WTC11 (cell line): Measurements from ENCODE around the gene DGCR8. TPM values are rescaled to one million over a fixed set of nuclear protein-coding genes. Genes with fewer than 3 reads are reported as not detected.

ENCODE experiments used
- ATAC-seq: fragments of 200-7000 bp; cut with Tn5 transposase; 2 replicates; pipeline ENCODE4 v1.10.0; 2021; ENCODE audit warnings: mild to moderate bottlenecking, moderate library complexity
- CTCF ChIA-PET: fragments of 300-600 bp; sonication (Branson Sonifier 250); formaldehyde crosslinking; loops from one replicate; lab custom pipeline; 2021; ENCODE audit warnings: antibody characterized with exemption; lab: Charles Lee
- POLR2A ChIA-PET: fragments of 350-600 bp; sonication (Branson Sonifier 250); formaldehyde crosslinking; loops from one replicate; lab custom pipeline; 2021; ENCODE audit warnings: antibody characterized with exemption; lab: Charles Lee
- DNase-seq: peaks from one replicate; pipeline ENCODE4 v3.0.0; 2021; ENCODE audit warnings: low spot score
- H3K27ac Mint-ChIP-seq: 2 replicates; pipeline ENCODE4 v1.8.0; 2021; ENCODE audit warnings: mixed read lengths
- H3K27me3 Mint-ChIP-seq: 2 replicates; pipeline ENCODE4 v1.8.0; 2021; ENCODE audit warnings: low read depth, mild to moderate bottlenecking, moderate library complexity, mixed read lengths
- H3K36me3 Mint-ChIP-seq: 2 replicates; pipeline ENCODE4 v1.8.0; 2021; ENCODE audit warnings: mixed read lengths
- H3K4me1 Mint-ChIP-seq: 2 replicates; pipeline ENCODE4 v1.8.0; 2022; ENCODE audit warnings: mixed read lengths
- H3K4me3 Mint-ChIP-seq: 2 replicates; pipeline ENCODE4 v1.8.0; 2021; ENCODE audit warnings: mild to moderate bottlenecking, moderate library complexity, mixed read lengths
- H3K9me3 Mint-ChIP-seq: 2 replicates; pipeline ENCODE4 v1.8.0; 2021; ENCODE audit warnings: mixed read lengths
- AFF4 ChIP-seq: sonication (generic); formaldehyde crosslinking; IDR thresholded peaks from 2 replicates; pipeline ENCODE4 v1.8.1; 2023; ENCODE audit warnings: mild to moderate bottlenecking, missing genetic modification reagents, borderline replicate concordance
- ARID4B ChIP-seq: sonication (generic); formaldehyde crosslinking; IDR thresholded peaks from 2 replicates; pipeline ENCODE4 v1.8.0; 2023; ENCODE audit warnings: missing genetic modification reagents, mild to moderate bottlenecking, borderline replicate concordance
- ATF3 ChIP-seq: sonication (generic); formaldehyde crosslinking; conservative IDR thresholded peaks from 2 replicates; pipeline ENCODE4 v1.8.1; 2022; ENCODE audit warnings: mild to moderate bottlenecking, missing genetic modification reagents
- CREM ChIP-seq: sonication (generic); formaldehyde crosslinking; IDR thresholded peaks from 2 replicates; pipeline ENCODE4 v1.8.1; 2022; ENCODE audit warnings: mild to moderate bottlenecking, missing genetic modification reagents, moderate library complexity
- CTCF ChIP-seq: fragments of 200-600 bp; IDR thresholded peaks from 2 replicates; pipeline ENCODE4 v1.8.0; 2022; ENCODE audit warnings: antibody characterized with exemption
- E2F5 ChIP-seq: sonication (generic); formaldehyde crosslinking; IDR thresholded peaks from 2 replicates; pipeline ENCODE4 v1.8.1; 2022; ENCODE audit warnings: mild to moderate bottlenecking, moderate library complexity, missing genetic modification reagents
- ESRRA ChIP-seq: sonication (generic); formaldehyde crosslinking; IDR thresholded peaks from 2 replicates; pipeline ENCODE4 v1.8.1; 2022; ENCODE audit warnings: mild to moderate bottlenecking, missing genetic modification reagents, borderline replicate concordance
- ETV6 ChIP-seq: sonication (generic); formaldehyde crosslinking; IDR thresholded peaks from 2 replicates; pipeline ENCODE4 v1.8.1; 2022; ENCODE audit warnings: mild to moderate bottlenecking, missing genetic modification reagents
- FOXK1 ChIP-seq: sonication (generic); formaldehyde crosslinking; IDR thresholded peaks from 2 replicates; pipeline ENCODE4 v1.8.0; 2022; ENCODE audit warnings: mild to moderate bottlenecking, moderate library complexity, missing genetic modification reagents
- FOXP1 ChIP-seq: sonication (generic); formaldehyde crosslinking; IDR thresholded peaks from 2 replicates; pipeline ENCODE4 v1.8.0; 2022; ENCODE audit warnings: missing genetic modification reagents, mild to moderate bottlenecking, moderate library complexity, borderline replicate concordance
- GABPB1 ChIP-seq: sonication (generic); formaldehyde crosslinking; IDR thresholded peaks from 2 replicates; pipeline ENCODE4 v1.8.1; 2023; ENCODE audit warnings: mild to moderate bottlenecking, missing genetic modification reagents
- GRHL2 ChIP-seq: fragments of 250-450 bp; sonication (Bioruptor Pico); IDR thresholded peaks from 2 replicates; pipeline ENCODE4 v1.8.0; 2022; ENCODE audit warnings: mild to moderate bottlenecking, moderate library complexity; ENCODE audit not compliant: insufficient replicate concordance, severe bottlenecking
- JUN ChIP-seq: sonication (generic); formaldehyde crosslinking; IDR thresholded peaks from 2 replicates; pipeline ENCODE4 v1.8.0; 2023; ENCODE audit warnings: mild to moderate bottlenecking, missing genetic modification reagents
- MAX ChIP-seq: sonication (generic); formaldehyde crosslinking; IDR thresholded peaks from 2 replicates; pipeline ENCODE4 v1.8.0; 2022; ENCODE audit warnings: mild to moderate bottlenecking, missing genetic modification reagents
- MYBL2 ChIP-seq: sonication (generic); formaldehyde crosslinking; IDR thresholded peaks from 2 replicates; pipeline ENCODE4 v1.8.1; 2023; ENCODE audit warnings: mild to moderate bottlenecking, moderate library complexity, missing genetic modification reagents
- NFYB ChIP-seq: sonication (generic); formaldehyde crosslinking; conservative IDR thresholded peaks from 2 replicates; pipeline ENCODE4 v1.8.0; 2022; ENCODE audit warnings: low read depth, missing genetic modification reagents
- NR1H2 ChIP-seq: sonication (generic); formaldehyde crosslinking; IDR thresholded peaks from 2 replicates; pipeline ENCODE4 v1.9.0; 2021; ENCODE audit warnings: mild to moderate bottlenecking, moderate library complexity, missing genetic modification reagents
- SP1 ChIP-seq: sonication (generic); formaldehyde crosslinking; conservative IDR thresholded peaks from 2 replicates; pipeline ENCODE4 v1.8.1; 2022; ENCODE audit warnings: missing genetic modification reagents
- ZNF138 ChIP-seq: sonication (generic); formaldehyde crosslinking; conservative IDR thresholded peaks from 2 replicates; pipeline ENCODE4 v1.8.1; 2022; ENCODE audit warnings: mild to moderate bottlenecking, moderate library complexity, missing genetic modification reagents
- ZNF232 ChIP-seq: sonication (generic); formaldehyde crosslinking; IDR thresholded peaks from 2 replicates; pipeline ENCODE4 v1.8.0; 2022; ENCODE audit warnings: mild to moderate bottlenecking, missing genetic modification reagents
- ZNF317 ChIP-seq: sonication (generic); formaldehyde crosslinking; IDR thresholded peaks from 2 replicates; pipeline ENCODE4 v1.8.1; 2023; ENCODE audit warnings: low read depth, mild to moderate bottlenecking, moderate library complexity, missing genetic modification reagents, borderline replicate concordance
- total RNA-seq: library from RNA; stranded (reverse); gene quantifications from 3 replicates; pipeline ENCODE4 v1.2.3, GENCODE V29; 2021

Gene DGCR8
- total RNA-seq, 1 experiment from 2014 or later: 55.0 TPM

GRCh38 chr22:20156042-20156389 is 76.0 kb downstream of the DGCR8 start:
- DNase-seq (no peak), ATAC-seq (no peak)
- CTCF ChIA-PET: interaction anchor here (1.2 to 3.2 kb wide), 4 partner anchors 83 to 130 kb away, joined by 3 to 69 read pairs (median 28); no protein-coding TSS in a partner anchor
- H3K4me3 Mint-ChIP-seq: no peak overlapping the region
- no peaks in the 10 kb centered on the region for H3K9me3 Mint-ChIP-seq
- TF ChIP-seq E2F5 (no peak), MYBL2 (CRISPR knock-in tag) (no peak), ATF3 (CRISPR knock-in tag) (no peak), ZNF317 (no peak), GABPB1 (CRISPR knock-in tag) (no peak), CTCF (no peak), ETV6 (CRISPR knock-in tag) (no peak), JUN (CRISPR knock-in tag) (no peak), CREM (CRISPR knock-in tag) (no peak), NFYB (CRISPR knock-in tag) (no peak), FOXK1 (CRISPR knock-in tag) (no peak), NR1H2 (no peak), GRHL2 (CRISPR knock-in tag) (no peak), ESRRA (CRISPR knock-in tag) (no peak), SP1 (CRISPR knock-in tag) (no peak), ZNF138 (no peak)
- H3K36me3 Mint-ChIP-seq: no peaks in the 10 kb centered on the region
- POLR2A ChIA-PET: interaction anchor here (1.5 kb wide), 1 partner anchor 83 kb away, joined by 3 read pairs; no protein-coding TSS in a partner anchor
- H3K4me1 Mint-ChIP-seq: peaks cover 7% of the 10 kb centered on the region
- no peak overlapping the region for H3K27ac Mint-ChIP-seq
- no peaks in the 10 kb centered on the region for H3K27me3 Mint-ChIP-seq

GRCh38 chr22:20156611-20157429 is 76.8 kb downstream of the DGCR8 start:
- CTCF ChIA-PET: interaction anchor here (0.6 to 3.2 kb wide), 52 partner anchors 9 to 1548 kb away, joined by 3 to 69 read pairs (median 5); partner anchors contain the start of genes DGCR6L and TRMT2A
- H3K27ac Mint-ChIP-seq: no peak overlapping the region
- no peak for TF ChIP-seq AFF4 (CRISPR knock-in tag)
- 0 out of 2 replicates have a peak, but pooled peaks have one; percentile 49 for TF ChIP-seq MAX (CRISPR knock-in tag)
- no peak for TF ChIP-seq ZNF232
- TF ChIP-seq FOXP1 (CRISPR knock-in tag): no peak
- no peak for TF ChIP-seq ARID4B (CRISPR knock-in tag)
- peak; percentile 100 for TF ChIP-seq CTCF

More at GRCh38 chr22:20156611-20157429, 76.8 kb downstream of the DGCR8 start:
- ATAC-seq (peak; percentile 64), DNase-seq (peak; percentile 97)
- no peak overlapping the region for H3K4me3 Mint-ChIP-seq
- peaks cover 7% of the 10 kb centered on the region for H3K4me1 Mint-ChIP-seq
- no peaks in the 10 kb centered on the region for H3K27me3 Mint-ChIP-seq
- POLR2A ChIA-PET: interaction anchor here (0.6 to 1.5 kb wide), 2 partner anchors 82 to 376 kb away, joined by 3 to 4 read pairs; no protein-coding TSS in a partner anchor
- H3K9me3 Mint-ChIP-seq: no peaks in the 10 kb centered on the region
- no peaks in the 10 kb centered on the region for H3K36me3 Mint-ChIP-seq
